Lower lobe of right lung (tissue), 2 donors: ENCODE measurements around the gene ZNF628. TPM values are rescaled to one million over a fixed set of nuclear protein-coding genes. Genes with fewer than 3 reads are reported as not detected.
A peak's percentile ranks its signal among the peaks of the same experiment; 100 is the strongest.

Experiments
- ATAC-seq, 2 donors: fragments of 200-7000 bp; cut with Tn5 transposase; one replicate each; pipeline ENCODE4 v1.9.1; 2020 to 2022; ENCODE audit warnings: mild to moderate bottlenecking in 2 of 2, moderate library complexity in 2 of 2
- DNase-seq: peaks from one replicate; pipeline ENCODE4 v3.0.0-alpha.2; 2020
- H3K27ac ChIP-seq: fragments of 200-600 bp; one replicate; pipeline ENCODE4 v1.8.0; 2022
- H3K27me3 ChIP-seq: fragments of 200-600 bp; one replicate; pipeline ENCODE4 v1.8.0; 2022; ENCODE audit warnings: low read depth
- H3K36me3 ChIP-seq: fragments of 200-600 bp; one replicate; pipeline ENCODE4 v1.8.0; 2022; ENCODE audit warnings: mild to moderate bottlenecking
- H3K4me1 ChIP-seq: fragments of 200-600 bp; one replicate; pipeline ENCODE4 v1.8.0; 2022
- H3K4me3 ChIP-seq: fragments of 200-600 bp; one replicate; pipeline ENCODE4 v1.8.0; 2022; ENCODE audit warnings: mild to moderate bottlenecking
- H3K9me3 ChIP-seq: fragments of 200-600 bp; one replicate; pipeline ENCODE4 v1.8.0; 2022
- intact Hi-C: fragments of 100-400 bp; cut with DNase I; formaldehyde crosslinking; loops from one replicate; pipeline ENCODE4 v1.11.0; 2022
- total RNA-seq: library from RNA; stranded (reverse); fragmentation: NEBNext Ultra II Directional; extraction: Animal tissue kit (Norgen Biotek cat#: 25700); gene quantifications from one replicate; pipeline ENCODE4 v1.2.1, GENCODE V29; 2021
- TF ChIP-seq, protein P1 (sequence below): fragments of 200-600 bp; IDR thresholded peaks from one replicate; pipeline ENCODE4 v1.8.0; 2022; ENCODE audit warnings: antibody characterized with exemption, mild to moderate bottlenecking
- donor health status: DM: no; HTN: yes; CAD: no; lungs with severe emphysema.

The ZNF628 gene
- total RNA-seq, 1 donor from 2014 or later = 7.1 TPM

DNA sequence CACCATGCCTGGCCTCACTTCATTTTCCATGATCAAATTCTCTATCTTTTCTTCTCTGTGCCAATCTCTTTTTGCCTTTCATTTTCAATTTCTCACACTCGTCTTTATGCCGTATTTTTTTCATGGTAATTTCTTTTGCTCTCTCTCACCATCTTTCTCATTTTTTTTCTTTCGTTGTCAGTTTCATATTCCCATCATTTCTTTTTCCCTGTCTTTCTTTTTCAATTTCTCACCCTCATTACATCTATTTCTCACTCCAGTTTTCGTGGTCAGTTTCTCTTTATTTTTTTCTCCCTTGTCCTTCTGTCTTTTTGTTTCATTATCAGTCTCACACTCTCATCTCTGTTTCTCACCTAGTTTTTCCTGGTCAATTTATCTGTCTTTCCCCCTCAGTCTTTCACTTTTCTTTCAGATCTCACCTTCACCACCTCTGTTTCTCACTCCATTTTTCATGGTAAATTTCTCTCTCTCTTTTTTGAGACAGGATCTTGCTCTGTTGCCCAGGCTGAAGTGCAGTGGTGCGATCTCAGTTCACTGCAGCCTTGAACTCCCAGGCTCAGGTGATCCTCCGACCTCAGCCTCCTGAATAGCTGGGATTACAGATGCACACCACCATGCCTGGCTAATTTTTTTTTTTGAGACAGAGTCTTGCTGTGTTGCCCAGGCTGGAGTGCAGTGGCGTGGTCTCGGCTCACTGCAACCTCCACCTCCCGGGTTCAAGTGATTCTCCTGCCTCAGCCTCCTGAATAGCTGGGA, 26.0 kb downstream of the ZNF628 start:
- TF ChIP-seq, protein P1, sequence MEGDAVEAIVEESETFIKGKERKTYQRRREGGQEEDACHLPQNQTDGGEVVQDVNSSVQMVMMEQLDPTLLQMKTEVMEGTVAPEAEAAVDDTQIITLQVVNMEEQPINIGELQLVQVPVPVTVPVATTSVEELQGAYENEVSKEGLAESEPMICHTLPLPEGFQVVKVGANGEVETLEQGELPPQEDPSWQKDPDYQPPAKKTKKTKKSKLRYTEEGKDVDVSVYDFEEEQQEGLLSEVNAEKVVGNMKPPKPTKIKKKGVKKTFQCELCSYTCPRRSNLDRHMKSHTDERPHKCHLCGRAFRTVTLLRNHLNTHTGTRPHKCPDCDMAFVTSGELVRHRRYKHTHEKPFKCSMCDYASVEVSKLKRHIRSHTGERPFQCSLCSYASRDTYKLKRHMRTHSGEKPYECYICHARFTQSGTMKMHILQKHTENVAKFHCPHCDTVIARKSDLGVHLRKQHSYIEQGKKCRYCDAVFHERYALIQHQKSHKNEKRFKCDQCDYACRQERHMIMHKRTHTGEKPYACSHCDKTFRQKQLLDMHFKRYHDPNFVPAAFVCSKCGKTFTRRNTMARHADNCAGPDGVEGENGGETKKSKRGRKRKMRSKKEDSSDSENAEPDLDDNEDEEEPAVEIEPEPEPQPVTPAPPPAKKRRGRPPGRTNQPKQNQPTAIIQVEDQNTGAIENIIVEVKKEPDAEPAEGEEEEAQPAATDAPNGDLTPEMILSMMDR = no peak
- no peak for ATAC-seq

GRCh38 chr19:55503157-55503501, 26.7 kb downstream of the ZNF628 start:
- Histone ChIP-seq H3K27ac (no peak overlapping the region), H3K4me1 (peaks cover 8% of the 10 kb centered on the region), H3K4me3 (peak overlapping the region; percentile 50), H3K36me3 (no peaks in the 10 kb centered on the region), H3K27me3 (no peaks in the 10 kb centered on the region), H3K9me3 (no peaks in the 10 kb centered on the region)
- ATAC-seq = no peak
- no peak for DNase-seq
- TF ChIP-seq, protein P1 = no peak
- intact Hi-C loops = no loop called here

More for the DNA sequence above, 26.0 kb downstream of the ZNF628 start:
- Histone ChIP-seq H3K9me3 (no peaks in the 10 kb centered on the region), H3K36me3 (no peaks in the 10 kb centered on the region), H3K4me1 (peaks cover 8% of the 10 kb centered on the region), H3K27me3 (no peaks in the 10 kb centered on the region), H3K27ac (no peak overlapping the region), H3K4me3 (no peak overlapping the region)
- no peak for DNase-seq
- intact Hi-C loops = no loop called here

- peak overlapping the region; percentile 63 for H3K27ac ChIP-seq
- no peaks in the 10 kb centered on the region for H3K9me3 ChIP-seq
- intact Hi-C loops = no loop called here
- peak overlapping the region; percentile 50 for H3K4me3 ChIP-seq
- H3K36me3 ChIP-seq = no peaks in the 10 kb centered on the region
- no peaks in the 10 kb centered on the region for H3K27me3 ChIP-seq
- TF ChIP-seq, protein P1 = peak; percentile 100
- peak; percentile 93 for DNase-seq
- H3K4me1 ChIP-seq = peaks cover 8% of the 10 kb centered on the region
- ATAC-seq = peak; percentile 97 to 99
Observed at GRCh38 chr19:55503502-55504251, 27.3 kb downstream of the ZNF628 start.

GRCh38 chr19:55504252-55504603, 27.8 kb downstream of the ZNF628 start:
- peak overlapping the region; percentile 50 for H3K4me3 ChIP-seq
- H3K27ac ChIP-seq = peak overlapping the region; percentile 63

GRCh38 chr19:55504981-55505380, 28.6 kb downstream of the ZNF628 start:
- H3K36me3 ChIP-seq = no peaks in the 10 kb centered on the region
- TF ChIP-seq, protein P1 = no peak
- DNase-seq (no peak), ATAC-seq (no peak)
- no peak overlapping the region for H3K27ac ChIP-seq
- H3K4me1 ChIP-seq = peaks cover 8% of the 10 kb centered on the region
- no peak overlapping the region for H3K4me3 ChIP-seq
- H3K9me3 ChIP-seq = no peaks in the 10 kb centered on the region
- no peaks in the 10 kb centered on the region for H3K27me3 ChIP-seq
- intact Hi-C loops = no loop called here

More at GRCh38 chr19:55504252-55504603, 27.8 kb downstream of the ZNF628 start:
- no peak for DNase-seq
- H3K4me1 ChIP-seq = peaks cover 8% of the 10 kb centered on the region
- ATAC-seq = no peak
- H3K9me3 ChIP-seq = no peaks in the 10 kb centered on the region
- no peaks in the 10 kb centered on the region for H3K27me3 ChIP-seq
- no peaks in the 10 kb centered on the region for H3K36me3 ChIP-seq
- intact Hi-C loops = no loop called here
- TF ChIP-seq, protein P1 = peak; percentile 32
